Calu3 (cell line): ENCODE results near the gene OR4K1. TPM values are rescaled to one million over a fixed set of nuclear protein-coding genes. Genes with fewer than 3 reads are reported as not detected.
"Not testable (repeated sequence)": the region's sequence is repeated elsewhere in the genome, so short reads cannot be mapped to it uniquely, and the experiment has no call there.

ENCODE experiments used
- BruUV-seq: library from RNA; stranded (reverse); fragments of 400-500 nt; replicated peaks from 2 replicates; lab custom pipeline; 2021; lab: Mats Ljungman, UMichigan
- CTCF ChIA-PET: fragments of 300-600 bp; sonication (Branson Sonifier 250); formaldehyde crosslinking; loops from one replicate; lab custom pipeline; 2022; ENCODE audit warnings: antibody characterized with exemption; lab: Charles Lee
- DNase-seq: peaks from one replicate; pipeline ENCODE4 v3.0.0; 2022
- H3K27ac Mint-ChIP-seq: one replicate; pipeline ENCODE4 v1.8.0; 2022; ENCODE audit warnings: mixed read lengths; ENCODE audit not compliant: unreplicated experiment
- H3K27me3 Mint-ChIP-seq: one replicate; pipeline ENCODE4 v1.8.0; 2022; ENCODE audit warnings: mixed read lengths; ENCODE audit not compliant: unreplicated experiment
- H3K36me3 Mint-ChIP-seq: one replicate; pipeline ENCODE4 v1.8.0; 2022; ENCODE audit warnings: mild to moderate bottlenecking, moderate library complexity, mixed read lengths; ENCODE audit not compliant: insufficient read depth, unreplicated experiment
- H3K4me1 Mint-ChIP-seq: one replicate; pipeline ENCODE4 v1.8.0; 2022; ENCODE audit warnings: mild to moderate bottlenecking, low read depth, mixed read lengths; ENCODE audit not compliant: unreplicated experiment
- H3K4me3 Mint-ChIP-seq: one replicate; pipeline ENCODE4 v1.8.0; 2022; ENCODE audit warnings: mild to moderate bottlenecking, low read depth, moderate library complexity, mixed read lengths; ENCODE audit not compliant: unreplicated experiment
- H3K9me3 Mint-ChIP-seq: one replicate; pipeline ENCODE4 v1.8.0; 2022; ENCODE audit warnings: low read depth, mixed read lengths; ENCODE audit not compliant: unreplicated experiment
- intact Hi-C: fragments of 100-400 bp; cut with micrococcal nuclease; formaldehyde crosslinking; loops from one replicate; pipeline ENCODE4 v1.10.0; 2022; ENCODE audit not compliant: unreplicated experiment
- total RNA-seq: library from RNA; stranded (reverse); gene quantifications from 2 replicates; pipeline ENCODE4 v1.2.3, GENCODE V29; 2022
- TF ChIP-seq, protein P1 (sequence below): fragments of 200-600 bp; IDR thresholded peaks from one replicate; pipeline ENCODE4 v1.8.0; 2022; ENCODE audit warnings: antibody characterized with exemption; ENCODE audit not compliant: unreplicated experiment

The OR4K1 gene
- total RNA-seq, 1 experiment from 2014 or later = not detected

DNA sequence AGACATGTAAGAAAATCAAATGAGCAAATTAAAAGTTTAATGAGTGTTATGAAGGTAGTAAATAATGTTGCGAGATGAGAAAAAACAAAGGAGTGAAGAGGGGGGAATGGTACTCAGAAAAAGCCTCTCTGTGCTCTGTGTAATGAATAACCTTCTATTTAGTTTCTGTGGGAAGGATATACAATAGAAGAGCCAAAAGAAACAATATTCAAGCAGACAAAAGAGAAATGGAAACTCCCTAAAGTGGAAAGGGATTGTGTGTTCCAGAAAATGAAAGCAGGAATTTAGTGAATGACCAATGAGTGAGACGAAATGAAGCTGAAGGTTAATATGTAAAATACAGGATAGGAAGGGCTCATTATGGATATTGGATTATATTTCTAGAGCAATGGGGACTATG lies 18.5 kb downstream of the OR4K1 start:
- no peak for DNase-seq
- Mint-ChIP-seq H3K9me3 (peaks cover 3% of the 10 kb centered on the region), H3K27ac (no peak overlapping the region), H3K36me3 (no peaks in the 10 kb centered on the region), H3K27me3 (no peaks in the 10 kb centered on the region), H3K4me1 (no peaks in the 10 kb centered on the region), H3K4me3 (no peak overlapping the region)
- no TSS peak for BruUV-seq
- TF ChIP-seq, protein P1, sequence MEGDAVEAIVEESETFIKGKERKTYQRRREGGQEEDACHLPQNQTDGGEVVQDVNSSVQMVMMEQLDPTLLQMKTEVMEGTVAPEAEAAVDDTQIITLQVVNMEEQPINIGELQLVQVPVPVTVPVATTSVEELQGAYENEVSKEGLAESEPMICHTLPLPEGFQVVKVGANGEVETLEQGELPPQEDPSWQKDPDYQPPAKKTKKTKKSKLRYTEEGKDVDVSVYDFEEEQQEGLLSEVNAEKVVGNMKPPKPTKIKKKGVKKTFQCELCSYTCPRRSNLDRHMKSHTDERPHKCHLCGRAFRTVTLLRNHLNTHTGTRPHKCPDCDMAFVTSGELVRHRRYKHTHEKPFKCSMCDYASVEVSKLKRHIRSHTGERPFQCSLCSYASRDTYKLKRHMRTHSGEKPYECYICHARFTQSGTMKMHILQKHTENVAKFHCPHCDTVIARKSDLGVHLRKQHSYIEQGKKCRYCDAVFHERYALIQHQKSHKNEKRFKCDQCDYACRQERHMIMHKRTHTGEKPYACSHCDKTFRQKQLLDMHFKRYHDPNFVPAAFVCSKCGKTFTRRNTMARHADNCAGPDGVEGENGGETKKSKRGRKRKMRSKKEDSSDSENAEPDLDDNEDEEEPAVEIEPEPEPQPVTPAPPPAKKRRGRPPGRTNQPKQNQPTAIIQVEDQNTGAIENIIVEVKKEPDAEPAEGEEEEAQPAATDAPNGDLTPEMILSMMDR = no peak
- intact Hi-C loops = no loop called here
- CTCF ChIA-PET = no interaction called here

DNA sequence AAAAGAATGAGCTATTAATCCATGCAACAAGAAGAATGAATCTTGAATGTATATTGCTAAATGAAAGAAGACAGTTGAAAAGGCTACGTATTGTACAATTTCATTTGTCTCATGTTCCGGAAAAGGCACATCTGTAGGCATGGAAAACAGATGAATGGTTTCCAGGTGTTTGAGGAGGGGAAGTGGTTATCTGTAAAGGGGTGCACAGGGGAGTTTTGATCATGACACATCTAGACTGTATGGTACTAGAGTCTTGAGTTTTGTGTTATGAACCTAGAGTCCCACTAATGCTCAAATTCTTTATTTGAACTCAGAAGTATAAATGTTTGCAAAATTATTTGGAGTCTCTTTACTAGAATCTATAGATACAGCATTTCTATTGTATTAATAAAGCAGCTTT lies 39.0 kb downstream of the OR4K1 start:
- DNase-seq, CTCF ChIA-PET, H3K4me3 Mint-ChIP-seq, H3K4me1 Mint-ChIP-seq, H3K27ac Mint-ChIP-seq, H3K36me3 Mint-ChIP-seq, intact Hi-C loops, H3K27me3 Mint-ChIP-seq, H3K9me3 Mint-ChIP-seq, BruUV-seq: not testable (repeated sequence)

DNA sequence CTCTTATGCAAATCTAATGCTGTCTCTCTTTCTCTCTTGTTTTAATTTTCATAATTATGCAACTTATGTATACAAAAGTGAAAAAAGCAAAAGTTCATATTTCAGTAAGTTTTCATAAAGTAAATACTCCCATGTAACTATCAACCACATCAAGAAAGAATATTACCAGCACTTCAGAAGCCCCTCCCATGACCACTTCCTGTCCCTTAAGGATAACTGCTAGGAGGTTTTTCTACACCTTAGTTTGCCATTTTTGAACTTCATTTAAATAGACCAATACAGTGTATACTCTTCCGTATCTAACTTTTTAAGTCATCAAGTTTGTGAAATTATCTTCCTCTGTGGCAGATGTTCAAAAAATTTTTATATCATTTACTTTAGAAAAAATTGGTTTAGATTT lies 44.1 kb downstream of the OR4K1 start:
- no TSS peak for BruUV-seq
- Mint-ChIP-seq H3K27me3 (no peaks in the 10 kb centered on the region), H3K9me3 (peaks cover 3% of the 10 kb centered on the region)

DNA sequence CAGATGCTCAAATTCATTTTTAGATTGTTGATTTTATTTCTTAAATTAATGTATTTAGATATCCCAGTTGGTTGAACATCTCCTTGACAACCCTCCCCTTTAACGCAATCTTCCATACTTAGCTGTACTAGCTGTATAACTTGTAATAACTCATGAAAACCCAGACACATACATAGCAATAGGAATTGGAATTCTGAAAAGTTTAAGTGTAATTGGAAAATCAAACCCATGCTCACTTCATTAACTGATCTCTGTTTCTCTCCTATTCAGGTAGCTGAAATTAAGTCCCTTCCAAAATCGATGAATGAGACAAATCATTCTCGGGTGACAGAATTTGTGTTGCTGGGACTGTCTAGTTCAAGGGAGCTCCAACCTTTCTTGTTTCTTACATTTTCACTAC lies 44.6 kb downstream of the OR4K1 start, which contains the start of gene OR4K15:
Gene OR4K15, plus strand, starts transcription at position 301 of the 400 bp plus-strand sequence. Its CDS starts 0 bp downstream, at position 301.
- no TSS peak for BruUV-seq
- no peaks in the 10 kb centered on the region for H3K36me3 Mint-ChIP-seq
- H3K9me3 Mint-ChIP-seq = peaks cover 3% of the 10 kb centered on the region
- TF ChIP-seq, protein P1 = no peak
- no peak within 1 kb of the TSS for H3K4me3 Mint-ChIP-seq
- no peaks in the 10 kb centered on the region for H3K4me1 Mint-ChIP-seq
- no peaks in the 10 kb centered on the region for H3K27me3 Mint-ChIP-seq
- no peak within 1 kb of the TSS for H3K27ac Mint-ChIP-seq
- CTCF ChIA-PET = no interaction called here
- intact Hi-C loops = no loop called here
- no peak for DNase-seq

More for the DNA sequence above, 44.1 kb downstream of the OR4K1 start:
- CTCF ChIA-PET = no interaction called here
- Mint-ChIP-seq H3K4me3 (no peak overlapping the region), H3K36me3 (no peaks in the 10 kb centered on the region), H3K27ac (no peak overlapping the region), H3K4me1 (no peaks in the 10 kb centered on the region)
- TF ChIP-seq, protein P1 = no peak
- intact Hi-C loops = no loop called here
- no peak for DNase-seq

Other genes with a start within 250 kb of the OR4K1 start
- gene OR11H2, start 217.0 kb upstream of the OR4K1 start, total RNA-seq = not detected in 2 replicates
- gene OR4Q3, start 187.3 kb upstream of the OR4K1 start, total RNA-seq = not detected in 2 replicates
- not detected in 2 replicates for gene OR4M1, start 157.4 kb upstream of the OR4K1 start, total RNA-seq
- gene OR4N2, start 127.1 kb upstream of the OR4K1 start, total RNA-seq = not detected in 2 replicates
- not detected in 2 replicates for gene OR4K2, start 55.8 kb upstream of the OR4K1 start, total RNA-seq
- not detected in 2 replicates for gene OR4K5, start 10.3 kb upstream of the OR4K1 start, total RNA-seq
- not detected in 2 replicates for gene OR4K15, start 44.7 kb downstream of the OR4K1 start, total RNA-seq
- not detected in 2 replicates for gene OR4Q2, start 71.2 kb downstream of the OR4K1 start, total RNA-seq
- gene OR4K14, start 88.4 kb downstream of the OR4K1 start, total RNA-seq = not detected in 2 replicates
- gene OR4K13, start 105.1 kb downstream of the OR4K1 start, total RNA-seq = not detected in 2 replicates
- not detected in 2 replicates for gene OR4L1, start 129.1 kb downstream of the OR4K1 start, total RNA-seq
- gene OR4K17, start 179.8 kb downstream of the OR4K1 start, total RNA-seq = not detected in 2 replicates
- gene OR4N5, start 207.9 kb downstream of the OR4K1 start, total RNA-seq = not detected in 2 replicates